Endodermal cell (in vitro differentiated cells): ENCODE measurements around the gene CLDN34. TPM values are rescaled to one million over a fixed set of nuclear protein-coding genes. Genes with fewer than 3 reads are reported as not detected.

Experiments used
- DNase-seq: peaks from one replicate; pipeline ENCODE4 v3.0.0-alpha.2; 2017
- H3K27ac ChIP-seq: 2 replicates; pipeline ENCODE4 v1.5.1; 2013; ENCODE audit warnings: mild to moderate bottlenecking, low read depth, low read length, moderate library complexity
- H3K27me3 ChIP-seq: 2 replicates; pipeline ENCODE4 v1.6.1; 2013; ENCODE audit warnings: mild to moderate bottlenecking, low read length, moderate library complexity; ENCODE audit not compliant: insufficient read depth, control insufficient read depth, poor library complexity, severe bottlenecking
- H3K36me3 ChIP-seq: 2 replicates; pipeline ENCODE4 v1.7.0; 2013; ENCODE audit warnings: mild to moderate bottlenecking, low read length, moderate library complexity; ENCODE audit not compliant: control insufficient read depth, insufficient read depth
- H3K4me1 ChIP-seq: one replicate; pipeline ENCODE4 v1.7.0; 2013; ENCODE audit warnings: low read length; ENCODE audit not compliant: control insufficient read depth, insufficient read depth
- H3K4me3 ChIP-seq: 2 replicates; pipeline ENCODE4 v1.5.1; 2013; ENCODE audit warnings: mild to moderate bottlenecking, low read length, moderate library complexity
- H3K9ac ChIP-seq: 2 replicates; pipeline ENCODE4 v1.6.1; 2013; ENCODE audit warnings: mild to moderate bottlenecking, low read length, moderate library complexity; ENCODE audit not compliant: poor library complexity, severe bottlenecking; ENCODE audit errors: extremely low read depth
- H3K9me3 ChIP-seq: 2 replicates; pipeline ENCODE4 v1.6.1; 2013; ENCODE audit warnings: mild to moderate bottlenecking, low read length, moderate library complexity; ENCODE audit not compliant: control insufficient read depth
- H3K27ac Mint-ChIP-seq: 2 replicates; pipeline ENCODE4 v1.8.0; 2020; ENCODE audit warnings: mixed read lengths
- H3K27me3 Mint-ChIP-seq: 2 replicates; pipeline ENCODE4 v1.8.0; 2021; ENCODE audit warnings: mild to moderate bottlenecking, mixed read lengths; ENCODE audit not compliant: insufficient read depth
- H3K36me3 Mint-ChIP-seq: 2 replicates; pipeline ENCODE4 v1.8.0; 2020; ENCODE audit warnings: low read depth, mixed read lengths
- H3K4me1 Mint-ChIP-seq: 2 replicates; pipeline ENCODE4 v1.8.0; 2020; ENCODE audit warnings: mixed read lengths
- H3K4me3 Mint-ChIP-seq: 2 replicates; pipeline ENCODE4 v1.8.0; 2020; ENCODE audit warnings: mild to moderate bottlenecking, moderate library complexity, mixed read lengths
- H3K9me3 Mint-ChIP-seq: 2 replicates; pipeline ENCODE4 v1.8.0; 2020; ENCODE audit warnings: mild to moderate bottlenecking, mixed read lengths
- CTCF ChIP-seq: fragments of 200-600 bp; sonication (generic); conservative IDR thresholded peaks from 2 replicates; pipeline ENCODE4 v1.5.0; 2021; ENCODE audit warnings: antibody characterized with exemption, mild to moderate bottlenecking
- WGBS, 2 experiments: methylation state at CpG; one replicate each; pipeline versions ENCODE4 v1.1.5 to v1.1.7; 2013; ENCODE audit warnings: missing lambda C conversion rate in 2 of 2, mixed read lengths in 1 of 2; ENCODE audit not compliant: insufficient coverage in 1 of 2, insufficient read length in 1 of 2; 5-methylcytosine and 5-hydroxymethylcytosine counted together
- total RNA-seq, 2 donors: library from RNA; stranded (reverse); fragmentation: NEBNext Ultra II Directional in 1 of 2; extraction: Animal tissue kit (Norgen Biotek cat#: 25700) in 1 of 2; gene quantifications; 2 replicates in 1 of 2; 3 replicates in 1 of 2; pipeline ENCODE4 v1.2.1, GENCODE V29; 2021

Gene CLDN34
- total RNA-seq, 2 donors from 2014 or later = 0.35 TPM; not detected in 1

- H3K36me3 Mint-ChIP-seq = peaks cover 52% of the 10 kb centered on the region
- H3K4me3 ChIP-seq = no peak overlapping the region
- H3K27me3 Mint-ChIP-seq = no peaks in the 10 kb centered on the region
- H3K36me3 ChIP-seq = no peaks in the 10 kb centered on the region
- H3K9me3 ChIP-seq = no peaks in the 10 kb centered on the region
- H3K27ac Mint-ChIP-seq = no peak overlapping the region
- H3K4me3 Mint-ChIP-seq = no peak overlapping the region
- no peaks in the 10 kb centered on the region for H3K4me1 Mint-ChIP-seq
- H3K4me1 ChIP-seq = no peaks in the 10 kb centered on the region
- no peak overlapping the region for H3K27ac ChIP-seq
- WGBS, 2 experiments = 93% methylated on average over 4 of the region's 5 CpGs; no CpG with 5 or more reads in 1 of the 2 experiments
- no peak for DNase-seq
- no peak for TF ChIP-seq CTCF
- peaks cover 69% of the 10 kb centered on the region for H3K9me3 Mint-ChIP-seq
- no peaks in the 10 kb centered on the region for H3K27me3 ChIP-seq
- H3K9ac ChIP-seq = no peak overlapping the region
Observed at GRCh38 chrX:9943420-9943819, 23.7 kb upstream of the CLDN34 start.

GRCh38 chrX:9947131-9947794 is 19.9 kb upstream of the CLDN34 start:
- peaks cover 2% of the 10 kb centered on the region for H3K36me3 ChIP-seq
- no peaks in the 10 kb centered on the region for H3K4me1 ChIP-seq
- H3K4me3 Mint-ChIP-seq = no peak overlapping the region
- peaks cover 75% of the 10 kb centered on the region for H3K9me3 Mint-ChIP-seq
- DNase-seq = no peak
- H3K27ac Mint-ChIP-seq = no peak overlapping the region
- no peaks in the 10 kb centered on the region for H3K9me3 ChIP-seq
- H3K9ac ChIP-seq = no peak overlapping the region
- WGBS, 2 experiments = 94 to 100% methylated on average over 5 to 10 of the region's 10 CpGs
- H3K27me3 Mint-ChIP-seq = no peaks in the 10 kb centered on the region
- H3K27ac ChIP-seq = no peak overlapping the region
- H3K27me3 ChIP-seq = no peaks in the 10 kb centered on the region
- peaks cover 56% of the 10 kb centered on the region for H3K36me3 Mint-ChIP-seq
- no peaks in the 10 kb centered on the region for H3K4me1 Mint-ChIP-seq
- no peak overlapping the region for H3K4me3 ChIP-seq
- TF ChIP-seq CTCF = no peak

GRCh38 chrX:9948406-9948805 is 18.8 kb upstream of the CLDN34 start:
- peaks cover 50% of the 10 kb centered on the region for H3K36me3 Mint-ChIP-seq

More at GRCh38 chrX:9948406-9948805, 18.8 kb upstream of the CLDN34 start:
- H3K4me3 Mint-ChIP-seq = no peak overlapping the region
- H3K27ac Mint-ChIP-seq = no peak overlapping the region
- H3K9me3 ChIP-seq = no peaks in the 10 kb centered on the region
- H3K36me3 ChIP-seq = peaks cover 2% of the 10 kb centered on the region
- no peaks in the 10 kb centered on the region for H3K4me1 ChIP-seq
- peaks cover 76% of the 10 kb centered on the region for H3K9me3 Mint-ChIP-seq
- H3K4me3 ChIP-seq = no peak overlapping the region
- H3K9ac ChIP-seq = no peak overlapping the region
- no peaks in the 10 kb centered on the region for H3K27me3 ChIP-seq
- TF ChIP-seq CTCF = no peak
- 84 to 99% methylated on average over 3 to 9 of the region's 9 CpGs for WGBS, 2 experiments
- DNase-seq = no peak
- H3K27ac ChIP-seq = no peak overlapping the region
- no peaks in the 10 kb centered on the region for H3K27me3 Mint-ChIP-seq
- H3K4me1 Mint-ChIP-seq = no peaks in the 10 kb centered on the region
